SK-N-SH (cell line): ENCODE measurements around the gene KPRP. TPM values are rescaled to one million over a fixed set of nuclear protein-coding genes. Genes with fewer than 3 reads are reported as not detected.

Experiments used
- CTCF ChIA-PET: fragments of 300-600, 350-600 bp; formaldehyde crosslinking; extraction: SDS; loops from one replicate; lab custom pipeline; 2021; lab: Yijun Ruan, JAX
- POLR2A ChIA-PET: fragments of 350-600 bp; sonication (Branson Sonifier 250); formaldehyde crosslinking; extraction: SDS; loops from one replicate; lab custom pipeline; 2020; ENCODE audit warnings: antibody characterized with exemption, inconsistent platforms; lab: Yijun Ruan, JAX
- DNase-seq: peaks from one replicate; pipeline ENCODE4 v3.0.0; 2012
- H2AFZ ChIP-seq: fragments of 200-600 bp; sonication (generic); 2 replicates; pipeline ENCODE4 v1.8.1; 2016; ENCODE audit warnings: antibody characterized with exemption, mild to moderate bottlenecking, low read depth
- H3F3A ChIP-seq: fragments of 200-600 bp; sonication (generic); replicated peaks from 2 replicates; pipeline ENCODE3; 2016; ENCODE audit warnings: antibody characterized with exemption, mild to moderate bottlenecking; ENCODE audit not compliant: insufficient read depth
- H3K27ac ChIP-seq, 2 experiments: fragments of 200-500 bp in 1 of 2; fragments of 200-600 bp in 1 of 2; sonication (Bioruptor generic) in 1 of 2; sonication (generic), shearing (Covaris generic) in 1 of 2; 2 replicates each; pipeline versions ENCODE4 v1.5.1 to v1.6.1; 2014 to 2016; ENCODE audit warnings: low read depth in 2 of 2, inconsistent platforms in 1 of 2, low read length in 1 of 2, mild to moderate bottlenecking in 1 of 2, mixed read lengths in 1 of 2
- H3K27me3 ChIP-seq: fragments of 200-600 bp; sonication (generic), shearing (Covaris generic); 2 replicates; pipeline ENCODE4 v1.6.1; 2016; ENCODE audit warnings: mixed run types; ENCODE audit not compliant: insufficient read depth
- H3K36me3 ChIP-seq, 2 experiments: fragments of 200-500 bp in 1 of 2; fragments of 200-600 bp in 1 of 2; sonication (Bioruptor generic) in 1 of 2; sonication (generic) in 1 of 2; replicated peaks in 1 of 2; 2 replicates each; pipeline versions ENCODE3 to v1.5.1; 2014 to 2016; ENCODE audit warnings: low read length in 1 of 2, mild to moderate bottlenecking in 1 of 2; ENCODE audit not compliant: insufficient read depth in 2 of 2, control insufficient read depth in 1 of 2
- H3K4me1 ChIP-seq, 2 experiments: fragments of 200-500 bp in 1 of 2; fragments of 200-600 bp in 1 of 2; sonication (Bioruptor generic) in 1 of 2; sonication (generic), shearing (Covaris generic) in 1 of 2; 2 replicates each; pipeline versions ENCODE4 v1.5.1 to v1.6.1; 2014 to 2016; ENCODE audit warnings: low read depth in 1 of 2, low read length in 1 of 2, mixed run types in 1 of 2; ENCODE audit not compliant: insufficient read depth in 2 of 2, control insufficient read depth in 1 of 2
- H3K4me2 ChIP-seq: fragments of 200-600 bp; sonication (generic), shearing (Covaris generic); 2 replicates; pipeline ENCODE4 v1.6.1; 2017; ENCODE audit warnings: mixed run types
- H3K4me3 ChIP-seq, 2 experiments: fragments of 200-500 bp in 1 of 2; fragments of 200-600 bp in 1 of 2; sonication (Bioruptor generic) in 1 of 2; sonication (generic), shearing (Covaris generic) in 1 of 2; 2 replicates each; pipeline versions ENCODE4 v1.5.1 to v1.8.1; 2014 to 2016; ENCODE audit warnings: low read depth in 2 of 2, inconsistent platforms in 1 of 2, low read length in 1 of 2, mild to moderate bottlenecking in 1 of 2, mixed read lengths in 1 of 2, moderate library complexity in 1 of 2
- H3K79me2 ChIP-seq: fragments of 200-600 bp; sonication (generic); 2 replicates; pipeline ENCODE4 v1.8.1; 2017; ENCODE audit warnings: mild to moderate bottlenecking; ENCODE audit not compliant: insufficient read depth
- H3K9ac ChIP-seq: fragments of 200-600 bp; sonication (generic); 2 replicates; pipeline ENCODE4 v1.6.1; 2017; ENCODE audit warnings: mixed run types
- H3K9me2 ChIP-seq: fragments of 200-600 bp; sonication (generic); 2 replicates; pipeline ENCODE4 v1.6.1; 2017; ENCODE audit warnings: mixed run types
- H3K9me3 ChIP-seq: fragments of 200-600 bp; sonication (generic); 2 replicates; pipeline ENCODE4 v1.6.1; 2017; ENCODE audit warnings: mixed run types, mild to moderate bottlenecking, moderate library complexity
- H4K20me1 ChIP-seq: fragments of 200-600 bp; sonication (generic); 2 replicates; pipeline ENCODE4 v1.6.1; 2017; ENCODE audit warnings: mild to moderate bottlenecking, mixed run types; ENCODE audit not compliant: insufficient read depth
- CHD2 ChIP-seq: fragments of 150-350 bp; IDR thresholded peaks from 2 replicates; pipeline ENCODE4 v1.6.1; 2018; ENCODE audit warnings: low read length; ENCODE audit not compliant: partially characterized antibody
- ELF1 ChIP-seq: IDR thresholded peaks from 2 replicates; pipeline ENCODE4 v1.4.0; 2012
- FOXM1 ChIP-seq: IDR thresholded peaks from 2 replicates; pipeline ENCODE4 v1.4.0; 2012; ENCODE audit warnings: low read depth, mild to moderate bottlenecking
- GATA2 ChIP-seq: sonication (generic); formaldehyde crosslinking; IDR thresholded peaks from 2 replicates; pipeline ENCODE4 v1.5.0; 2020; ENCODE audit warnings: mild to moderate bottlenecking, missing genetic modification reagents
- MEF2A ChIP-seq: IDR thresholded peaks from 2 replicates; pipeline ENCODE4 v1.4.0; 2012; ENCODE audit warnings: low read depth, borderline replicate concordance
- NFIC ChIP-seq: IDR thresholded peaks from 2 replicates; pipeline ENCODE4 v1.4.0; 2012; ENCODE audit warnings: borderline replicate concordance
- PBX3 ChIP-seq: IDR thresholded peaks from 2 replicates; pipeline ENCODE4; 2012
- POLR2AphosphoS5 ChIP-seq: IDR thresholded peaks from 2 replicates; pipeline ENCODE4 v1.6.1; 2012; ENCODE audit warnings: low read depth, low read length
- RCOR1 ChIP-seq: fragments of 150-350 bp; IDR thresholded peaks from 2 replicates; pipeline ENCODE4 v1.6.1; 2017; ENCODE audit warnings: antibody characterized with exemption, low read length
- REST ChIP-seq: IDR thresholded peaks from 2 replicates; pipeline ENCODE4 v1.6.1; 2012; ENCODE audit warnings: mild to moderate bottlenecking, low read depth, low read length, moderate library complexity
- RFX5 ChIP-seq: IDR thresholded peaks from 2 replicates; pipeline ENCODE4 v1.6.1; 2012; ENCODE audit warnings: mild to moderate bottlenecking, improper control_type of control experiment, low read length
- RXRA ChIP-seq: IDR thresholded peaks from 2 replicates; pipeline ENCODE4 v1.4.0; 2012; ENCODE audit warnings: low read depth, mild to moderate bottlenecking, borderline replicate concordance
- SIN3A ChIP-seq: IDR thresholded peaks from 2 replicates; pipeline ENCODE4 v1.6.1; 2012; ENCODE audit warnings: low read depth, mild to moderate bottlenecking, low read length, moderate library complexity, borderline replicate concordance
- SMC3 ChIP-seq: IDR thresholded peaks from 2 replicates; pipeline ENCODE4 v1.6.1; 2012; ENCODE audit warnings: low read depth, low read length, improper control_type of control experiment
- TAF1 ChIP-seq: IDR thresholded peaks from 2 replicates; pipeline ENCODE4 v1.6.1; 2012; ENCODE audit warnings: low read depth, mild to moderate bottlenecking, low read length, moderate library complexity, borderline replicate concordance
- TCF12 ChIP-seq: IDR thresholded peaks from 2 replicates; pipeline ENCODE4 v1.4.0; 2012
- YY1 ChIP-seq: IDR thresholded peaks from 2 replicates; pipeline ENCODE4 v1.4.0; 2012; ENCODE audit warnings: low read depth, mild to moderate bottlenecking
- WGBS: methylation state at CpG from one replicate; pipeline ENCODE4 v1.1.6; 2017; ENCODE audit warnings: low lambda C conversion rate; 5-methylcytosine and 5-hydroxymethylcytosine counted together
- polyA plus RNA-seq, 3 experiments: library from polyadenylated mRNA; depleted of rRNA; stranded (reverse); fragments of >200 nt; gene quantifications; 2 replicates each; pipeline ENCODE4 v1.2.3, GENCODE V29; 2012
- TF ChIP-seq, protein P1 (sequence below): IDR thresholded peaks from 2 replicates; pipeline ENCODE4 v1.4.0; 2012; ENCODE audit warnings: low read depth
- TF ChIP-seq, protein P2 (sequence below): IDR thresholded peaks from 2 replicates; pipeline ENCODE4 v1.4.0; 2012; ENCODE audit warnings: low read depth, borderline replicate concordance
- TF ChIP-seq, protein P3 (sequence below): fragments of 150-350 bp; IDR thresholded peaks from 2 replicates; pipeline ENCODE4 v1.6.1; 2016; ENCODE audit warnings: mild to moderate bottlenecking, low read depth, low read length

KPRP gene
- polyA plus RNA-seq, 1 of the 3 experiments (the other 2 are of a cell fraction), result not detected

GRCh38 chr1:152776361-152776760, 18.5 kb downstream of the KPRP start:
- CTCF ChIA-PET, result interaction anchor here (1.1 to 1.5 kb wide), 2 partner anchors 9 to 93 kb away, joined by 3 read pairs; no protein-coding TSS in a partner anchor
- DNase-seq, result no peak
- POLR2A ChIA-PET, result no interaction called here
- no peak overlapping the region for H3K9ac ChIP-seq
- H3K4me2 ChIP-seq, result no peak overlapping the region
- H3K4me1 ChIP-seq, result no peaks in the 10 kb centered on the region
- peaks cover 10% of the 10 kb centered on the region; the same call in 1 of the 2 replicates for H3K27me3 ChIP-seq
- H4K20me1 ChIP-seq, result no peaks in the 10 kb centered on the region
- no peaks in the 10 kb centered on the region for H3F3A ChIP-seq
- no peak overlapping the region for H3K4me3 ChIP-seq
- no peak overlapping the region for H3K27ac ChIP-seq
- TF ChIP-seq FOXM1 (no peak), SMC3 (no peak), TAF1 (no peak), GATA2 (no peak), CHD2 (no peak), REST (no peak), ELF1 (no peak), SIN3A (no peak), RCOR1 (no peak), POLR2AphosphoS5 (no peak), RXRA (no peak), YY1 (no peak), NFIC (no peak), TCF12 (no peak), PBX3 (no peak), MEF2A (no peak), RFX5 (no peak)
- TF ChIP-seq, protein P1, sequence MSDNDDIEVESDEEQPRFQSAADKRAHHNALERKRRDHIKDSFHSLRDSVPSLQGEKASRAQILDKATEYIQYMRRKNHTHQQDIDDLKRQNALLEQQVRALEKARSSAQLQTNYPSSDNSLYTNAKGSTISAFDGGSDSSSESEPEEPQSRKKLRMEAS, result no peak
- TF ChIP-seq, protein P2, sequence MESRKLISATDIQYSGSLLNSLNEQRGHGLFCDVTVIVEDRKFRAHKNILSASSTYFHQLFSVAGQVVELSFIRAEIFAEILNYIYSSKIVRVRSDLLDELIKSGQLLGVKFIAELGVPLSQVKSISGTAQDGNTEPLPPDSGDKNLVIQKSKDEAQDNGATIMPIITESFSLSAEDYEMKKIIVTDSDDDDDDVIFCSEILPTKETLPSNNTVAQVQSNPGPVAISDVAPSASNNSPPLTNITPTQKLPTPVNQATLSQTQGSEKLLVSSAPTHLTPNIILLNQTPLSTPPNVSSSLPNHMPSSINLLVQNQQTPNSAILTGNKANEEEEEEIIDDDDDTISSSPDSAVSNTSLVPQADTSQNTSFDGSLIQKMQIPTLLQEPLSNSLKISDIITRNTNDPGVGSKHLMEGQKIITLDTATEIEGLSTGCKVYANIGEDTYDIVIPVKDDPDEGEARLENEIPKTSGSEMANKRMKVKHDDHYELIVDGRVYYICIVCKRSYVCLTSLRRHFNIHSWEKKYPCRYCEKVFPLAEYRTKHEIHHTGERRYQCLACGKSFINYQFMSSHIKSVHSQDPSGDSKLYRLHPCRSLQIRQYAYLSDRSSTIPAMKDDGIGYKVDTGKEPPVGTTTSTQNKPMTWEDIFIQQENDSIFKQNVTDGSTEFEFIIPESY, result no peak
- TF ChIP-seq, protein P3, sequence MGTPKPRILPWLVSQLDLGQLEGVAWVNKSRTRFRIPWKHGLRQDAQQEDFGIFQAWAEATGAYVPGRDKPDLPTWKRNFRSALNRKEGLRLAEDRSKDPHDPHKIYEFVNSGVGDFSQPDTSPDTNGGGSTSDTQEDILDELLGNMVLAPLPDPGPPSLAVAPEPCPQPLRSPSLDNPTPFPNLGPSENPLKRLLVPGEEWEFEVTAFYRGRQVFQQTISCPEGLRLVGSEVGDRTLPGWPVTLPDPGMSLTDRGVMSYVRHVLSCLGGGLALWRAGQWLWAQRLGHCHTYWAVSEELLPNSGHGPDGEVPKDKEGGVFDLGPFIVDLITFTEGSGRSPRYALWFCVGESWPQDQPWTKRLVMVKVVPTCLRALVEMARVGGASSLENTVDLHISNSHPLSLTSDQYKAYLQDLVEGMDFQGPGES, result no peak
- no peak overlapping the region for H2AFZ ChIP-seq
- H3K79me2 ChIP-seq, result no peaks in the 10 kb centered on the region
- no peaks in the 10 kb centered on the region for H3K9me2 ChIP-seq
- H3K36me3 ChIP-seq, result no peaks in the 10 kb centered on the region
- 0% methylated on average over 3 of the region's 11 CpGs for WGBS
- no peaks in the 10 kb centered on the region for H3K9me3 ChIP-seq
